H1 (cell line): ENCODE measurements around the gene SLC38A10.

ENCODE experiments used
- CREB1 ChIP-seq: IDR thresholded peaks from 2 replicates; pipeline ENCODE4 v1.6.1; 2012; ENCODE audit warnings: inconsistent platforms
- EP300 ChIP-seq, 2 experiments: IDR thresholded peaks; 1 replicate in 1 of 2; 2 replicates in 1 of 2; pipeline ENCODE4 v1.6.1; 2011 to 2012; ENCODE audit warnings: low read depth in 2 of 2, low read length in 2 of 2, mild to moderate bottlenecking in 2 of 2, borderline replicate concordance in 1 of 2, inconsistent platforms in 1 of 2, moderate library complexity in 1 of 2
- HDAC2 ChIP-seq, 2 experiments: fragments of 300-600 bp in 1 of 2; sonication (generic) in 1 of 2; IDR thresholded peaks; 2 replicates each; pipeline ENCODE4 v1.6.1; 2011 to 2012; ENCODE audit warnings: low read depth in 2 of 2, low read length in 2 of 2, mild to moderate bottlenecking in 2 of 2, moderate library complexity in 2 of 2, borderline replicate concordance in 1 of 2, inconsistent platforms in 1 of 2
- POLR2A ChIP-seq, 2 experiments: IDR thresholded peaks; 1 replicate in 1 of 2; 2 replicates in 1 of 2; pipeline ENCODE4 v1.6.1; 2011; ENCODE audit warnings: low read depth in 2 of 2, low read length in 2 of 2, mild to moderate bottlenecking in 2 of 2; ENCODE audit errors: control extremely low read depth in 1 of 2
- SUZ12 ChIP-seq: fragments of 200-600 bp; sonication (generic); IDR thresholded peaks from 2 replicates; pipeline ENCODE4 v1.6.1; 2012; ENCODE audit warnings: mild to moderate bottlenecking, inconsistent platforms, low read length, moderate library complexity, mixed read lengths
- TAF1 ChIP-seq: IDR thresholded peaks from 2 replicates; pipeline ENCODE4 v1.6.1; 2011; ENCODE audit warnings: mild to moderate bottlenecking, low read depth, low read length
- TBP ChIP-seq: IDR thresholded peaks from 2 replicates; pipeline ENCODE4 v1.6.1; 2011; ENCODE audit warnings: low read depth, low read length, improper control_type of control experiment
- TCF12 ChIP-seq: IDR thresholded peaks from 2 replicates; pipeline ENCODE4 v1.6.1; 2011; ENCODE audit warnings: low read depth, mild to moderate bottlenecking, low read length
- TF ChIP-seq, protein P1 (sequence below), 3 experiments: IDR thresholded peaks; 1 replicate in 2 of 3; 2 replicates in 1 of 3; pipeline versions ENCODE4 v1.5.1 to v1.6.1; 2011; ENCODE audit warnings: low read length in 3 of 3, mild to moderate bottlenecking in 3 of 3, inconsistent platforms in 2 of 3, low read depth in 1 of 3, moderate library complexity in 1 of 3; ENCODE audit not compliant: insufficient read depth in 1 of 3; ENCODE audit errors: control extremely low read depth in 1 of 3
- TF ChIP-seq, protein P2 (sequence below): IDR thresholded peaks from 2 replicates; pipeline ENCODE4 v1.6.1; 2012; ENCODE audit warnings: inconsistent platforms

DNA sequence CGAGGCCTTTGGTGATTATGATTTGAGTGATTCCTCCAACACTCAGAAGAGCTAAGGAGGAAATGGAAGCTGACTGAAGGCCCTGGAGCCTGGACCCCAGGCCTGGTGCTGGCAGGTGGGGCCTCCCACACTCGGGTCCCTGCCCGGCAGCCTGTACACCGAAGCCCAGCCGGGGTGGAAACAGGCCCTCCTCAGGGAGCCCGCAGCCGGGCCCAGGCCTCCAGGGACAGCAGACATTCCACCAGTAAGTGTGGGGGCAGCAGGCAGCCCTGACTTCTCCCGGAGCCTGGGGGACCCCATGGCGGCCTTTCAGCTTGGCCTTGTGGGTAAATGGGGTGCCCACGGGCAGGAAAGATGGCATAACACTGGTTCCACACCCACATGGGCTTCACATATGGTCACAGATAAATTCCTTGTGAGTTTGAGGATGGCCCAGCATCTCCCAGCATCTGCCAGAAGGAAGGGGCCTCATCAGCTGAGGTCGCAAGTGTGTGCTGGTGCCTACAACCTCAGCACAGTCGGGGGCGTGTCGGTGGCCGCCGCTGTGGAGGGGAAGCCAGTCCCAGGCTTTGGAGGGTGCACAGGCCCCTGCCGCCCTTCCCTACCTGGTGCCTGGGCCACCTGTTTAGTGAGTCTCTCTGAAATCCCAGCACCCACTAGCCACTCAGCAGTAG lies 29.2 kb upstream of the SLC38A10 start:
- TF ChIP-seq, protein P1, sequence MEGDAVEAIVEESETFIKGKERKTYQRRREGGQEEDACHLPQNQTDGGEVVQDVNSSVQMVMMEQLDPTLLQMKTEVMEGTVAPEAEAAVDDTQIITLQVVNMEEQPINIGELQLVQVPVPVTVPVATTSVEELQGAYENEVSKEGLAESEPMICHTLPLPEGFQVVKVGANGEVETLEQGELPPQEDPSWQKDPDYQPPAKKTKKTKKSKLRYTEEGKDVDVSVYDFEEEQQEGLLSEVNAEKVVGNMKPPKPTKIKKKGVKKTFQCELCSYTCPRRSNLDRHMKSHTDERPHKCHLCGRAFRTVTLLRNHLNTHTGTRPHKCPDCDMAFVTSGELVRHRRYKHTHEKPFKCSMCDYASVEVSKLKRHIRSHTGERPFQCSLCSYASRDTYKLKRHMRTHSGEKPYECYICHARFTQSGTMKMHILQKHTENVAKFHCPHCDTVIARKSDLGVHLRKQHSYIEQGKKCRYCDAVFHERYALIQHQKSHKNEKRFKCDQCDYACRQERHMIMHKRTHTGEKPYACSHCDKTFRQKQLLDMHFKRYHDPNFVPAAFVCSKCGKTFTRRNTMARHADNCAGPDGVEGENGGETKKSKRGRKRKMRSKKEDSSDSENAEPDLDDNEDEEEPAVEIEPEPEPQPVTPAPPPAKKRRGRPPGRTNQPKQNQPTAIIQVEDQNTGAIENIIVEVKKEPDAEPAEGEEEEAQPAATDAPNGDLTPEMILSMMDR (IDR thresholded peaks at IDR 0.05; ENCODE audit: control extremely low read depth in 1 of 3, insufficient read depth in 1 of 3, low read depth in 1 of 3, low read length in 3 of 3): no peak
- no peak for TF ChIP-seq SUZ12
- TF ChIP-seq POLR2A (IDR thresholded peaks at IDR 0.05; ENCODE audit: control extremely low read depth in 1 of 2, low read depth in 2 of 2, low read length in 2 of 2): no peak
- TF ChIP-seq TCF12: no peak
- no peak for TF ChIP-seq HDAC2 (IDR thresholded peaks at IDR 0.05; ENCODE audit: borderline replicate concordance in 1 of 2, low read depth in 2 of 2, low read length in 2 of 2)
- TF ChIP-seq TBP: no peak
- no peak for TF ChIP-seq EP300 (IDR thresholded peaks at IDR 0.05; ENCODE audit: borderline replicate concordance in 1 of 2, low read depth in 2 of 2, low read length in 2 of 2)
- TF ChIP-seq TAF1: no peak
- TF ChIP-seq, protein P2, sequence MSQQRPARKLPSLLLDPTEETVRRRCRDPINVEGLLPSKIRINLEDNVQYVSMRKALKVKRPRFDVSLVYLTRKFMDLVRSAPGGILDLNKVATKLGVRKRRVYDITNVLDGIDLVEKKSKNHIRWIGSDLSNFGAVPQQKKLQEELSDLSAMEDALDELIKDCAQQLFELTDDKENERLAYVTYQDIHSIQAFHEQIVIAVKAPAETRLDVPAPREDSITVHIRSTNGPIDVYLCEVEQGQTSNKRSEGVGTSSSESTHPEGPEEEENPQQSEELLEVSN: no peak
- TF ChIP-seq CREB1: no peak
